Liver (tissue), 3 donors: Measurements from ENCODE around the gene NPY5R.

Source experiments
- CTCF ChIP-seq: fragments of 150-350 bp; IDR thresholded peaks from 2 replicates; pipeline ENCODE4 v1.5.1; 2017; ENCODE audit warnings: improper control_type of control experiment, low read depth, low read length; ENCODE audit not compliant: missing input control
- EGR1 ChIP-seq, 2 donors: IDR thresholded peaks; 2 replicates each; pipeline ENCODE4 v1.6.1; 2016 to 2018; ENCODE audit warnings: antibody characterized with exemption in 2 of 2, low read depth in 2 of 2
- JUND ChIP-seq, 2 donors: IDR thresholded peaks; 2 replicates each; pipeline ENCODE4 v1.6.1; 2016; ENCODE audit warnings: antibody characterized with exemption in 2 of 2
- YY1 ChIP-seq: IDR thresholded peaks from 2 replicates; pipeline ENCODE4 v1.6.1; 2016; ENCODE audit warnings: antibody characterized with exemption, mild to moderate bottlenecking
- ZBTB33 ChIP-seq: IDR thresholded peaks from 2 replicates; pipeline ENCODE4 v1.6.1; 2016; ENCODE audit warnings: antibody characterized with exemption
- donor health status: healthy.
- donor health status: healthy.

GRCh38 chr4:163343604-163344146 lies at the start of gene NPY5R:
- TF ChIP-seq CTCF (no peak), EGR1 (IDR thresholded peaks at IDR 0.05; ENCODE audit: low read depth in 2 of 2) (no peak), ZBTB33 (no peak), JUND (IDR thresholded peaks at IDR 0.05) (no peak), YY1 (no peak)
